ENCODE data around the gene RGP1. TPM values are rescaled to one million over a fixed set of nuclear protein-coding genes. Genes with fewer than 3 reads are reported as not detected.

RGP1 gene
- total RNA-seq, 1 experiment from 2014 or later: 27.1 TPM

DNA sequence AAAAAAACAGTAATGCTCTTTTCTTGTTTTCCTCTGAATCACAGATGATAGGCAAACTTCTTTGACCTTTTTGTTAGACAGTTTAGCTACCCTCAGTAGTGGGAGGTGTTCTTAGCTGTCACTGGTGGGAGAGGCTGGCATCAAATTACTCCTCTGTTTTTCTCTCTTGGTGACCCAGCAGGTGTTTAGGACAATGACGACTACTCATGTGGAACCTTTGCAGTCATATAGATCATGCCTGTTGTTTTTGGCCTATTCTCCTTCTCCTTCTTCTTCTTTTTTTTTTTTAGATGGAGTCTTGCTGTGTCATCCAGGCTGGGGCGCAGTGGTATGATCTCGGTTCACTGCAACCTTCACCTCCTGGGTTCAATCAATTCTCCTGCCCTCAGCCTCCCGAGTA, 26.9 kb downstream of the RGP1 start:
- Mint-ChIP-seq H3K4me1 (ENCODE audit: low read depth, unreplicated experiment) (no peaks in the 10 kb centered on the region), H3K4me3 (ENCODE audit: unreplicated experiment) (no peak overlapping the region), H3K27me3 (ENCODE audit: insufficient read depth, unreplicated experiment) (no peaks in the 10 kb centered on the region), H3K36me3 (ENCODE audit: insufficient read depth, unreplicated experiment) (no peaks in the 10 kb centered on the region), H3K27ac (ENCODE audit: unreplicated experiment) (no peak overlapping the region), H3K9me3 (ENCODE audit: unreplicated experiment) (no peaks in the 10 kb centered on the region)
- ChIA-PET POLR2A (no interaction called here), CTCF (interaction anchor here (0.6 to 0.7 kb wide), 2 partner anchors 20 to 1396 kb away, joined by 3 read pairs; no protein-coding TSS in a partner anchor)
- Histone ChIP-seq H3K9me3 (no peaks in the 10 kb centered on the region), H3K4me3 (ENCODE audit: low read depth, low read length) (no peak overlapping the region), H3K27me3 (replicated peaks; ENCODE audit: control insufficient read depth, insufficient read depth, low read length) (no peaks in the 10 kb centered on the region), H3K36me3 (ENCODE audit: control insufficient read depth, insufficient read depth, low read length) (no peaks in the 10 kb centered on the region), H3K4me1 (peaks cover 14% of the 10 kb centered on the region)
- TF ChIP-seq, protein P1, sequence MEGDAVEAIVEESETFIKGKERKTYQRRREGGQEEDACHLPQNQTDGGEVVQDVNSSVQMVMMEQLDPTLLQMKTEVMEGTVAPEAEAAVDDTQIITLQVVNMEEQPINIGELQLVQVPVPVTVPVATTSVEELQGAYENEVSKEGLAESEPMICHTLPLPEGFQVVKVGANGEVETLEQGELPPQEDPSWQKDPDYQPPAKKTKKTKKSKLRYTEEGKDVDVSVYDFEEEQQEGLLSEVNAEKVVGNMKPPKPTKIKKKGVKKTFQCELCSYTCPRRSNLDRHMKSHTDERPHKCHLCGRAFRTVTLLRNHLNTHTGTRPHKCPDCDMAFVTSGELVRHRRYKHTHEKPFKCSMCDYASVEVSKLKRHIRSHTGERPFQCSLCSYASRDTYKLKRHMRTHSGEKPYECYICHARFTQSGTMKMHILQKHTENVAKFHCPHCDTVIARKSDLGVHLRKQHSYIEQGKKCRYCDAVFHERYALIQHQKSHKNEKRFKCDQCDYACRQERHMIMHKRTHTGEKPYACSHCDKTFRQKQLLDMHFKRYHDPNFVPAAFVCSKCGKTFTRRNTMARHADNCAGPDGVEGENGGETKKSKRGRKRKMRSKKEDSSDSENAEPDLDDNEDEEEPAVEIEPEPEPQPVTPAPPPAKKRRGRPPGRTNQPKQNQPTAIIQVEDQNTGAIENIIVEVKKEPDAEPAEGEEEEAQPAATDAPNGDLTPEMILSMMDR (IDR thresholded peaks at IDR 0.05; ENCODE audit: insufficient read depth in 1 of 2, low read depth in 1 of 2, low read length in 1 of 2, severe bottlenecking in 1 of 2, unreplicated experiment in 1 of 2): no peak
- no peak for DNase-seq
- intact Hi-C loops (cut with micrococcal nuclease; ENCODE audit: unreplicated experiment): no loop called here
- BruUV-seq (replicated peaks): no TSS peak

DNA sequence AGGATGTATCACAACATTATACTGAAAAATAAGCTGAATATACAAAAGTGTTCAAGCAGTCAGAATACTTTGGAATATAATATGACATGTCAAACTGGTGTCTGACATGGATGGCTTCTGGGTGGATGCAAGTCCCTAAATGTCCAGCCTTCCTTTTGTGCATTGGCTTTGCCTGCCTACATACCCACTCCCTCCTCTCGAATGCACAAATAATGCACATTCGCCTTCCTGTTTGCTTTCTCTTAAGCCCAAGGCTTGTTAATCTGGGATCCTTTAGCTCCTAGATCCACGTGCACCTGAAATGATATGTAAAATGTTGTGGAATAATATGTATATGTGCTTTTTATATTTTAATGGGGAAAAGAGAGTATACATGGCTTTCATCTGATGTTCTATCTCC, 29.4 kb downstream of the RGP1 start:
- DNase-seq: no peak
- H3K4me1 Mint-ChIP-seq (ENCODE audit: low read depth, unreplicated experiment): no peaks in the 10 kb centered on the region
- Histone ChIP-seq H3K36me3 (ENCODE audit: control insufficient read depth, insufficient read depth, low read length) (no peaks in the 10 kb centered on the region), H3K27me3 (replicated peaks; ENCODE audit: control insufficient read depth, insufficient read depth, low read length) (no peaks in the 10 kb centered on the region), H3K9me3 (no peaks in the 10 kb centered on the region), H3K4me3 (ENCODE audit: low read depth, low read length) (no peak overlapping the region), H3K4me1 (no peaks in the 10 kb centered on the region)
- H3K27me3 Mint-ChIP-seq (ENCODE audit: insufficient read depth, unreplicated experiment): no peaks in the 10 kb centered on the region
- ChIA-PET CTCF (interaction anchor here (0.8 to 2.2 kb wide), 2 partner anchors 12 to 104 kb away, joined by 3 to 4 read pairs; no protein-coding TSS in a partner anchor), POLR2A (no interaction called here)
- H3K9me3 Mint-ChIP-seq (ENCODE audit: unreplicated experiment): no peaks in the 10 kb centered on the region
- H3K36me3 Mint-ChIP-seq (ENCODE audit: insufficient read depth, unreplicated experiment): no peaks in the 10 kb centered on the region
- TF ChIP-seq, protein P1 (IDR thresholded peaks at IDR 0.05; ENCODE audit: insufficient read depth in 1 of 2, low read depth in 1 of 2, low read length in 1 of 2, severe bottlenecking in 1 of 2, unreplicated experiment in 1 of 2): no peak
- intact Hi-C loops (cut with micrococcal nuclease; ENCODE audit: unreplicated experiment): no loop called here
- no peak overlapping the region for H3K4me3 Mint-ChIP-seq (ENCODE audit: unreplicated experiment)
- H3K27ac Mint-ChIP-seq (ENCODE audit: unreplicated experiment): no peak overlapping the region
- BruUV-seq (replicated peaks): no TSS peak

DNA sequence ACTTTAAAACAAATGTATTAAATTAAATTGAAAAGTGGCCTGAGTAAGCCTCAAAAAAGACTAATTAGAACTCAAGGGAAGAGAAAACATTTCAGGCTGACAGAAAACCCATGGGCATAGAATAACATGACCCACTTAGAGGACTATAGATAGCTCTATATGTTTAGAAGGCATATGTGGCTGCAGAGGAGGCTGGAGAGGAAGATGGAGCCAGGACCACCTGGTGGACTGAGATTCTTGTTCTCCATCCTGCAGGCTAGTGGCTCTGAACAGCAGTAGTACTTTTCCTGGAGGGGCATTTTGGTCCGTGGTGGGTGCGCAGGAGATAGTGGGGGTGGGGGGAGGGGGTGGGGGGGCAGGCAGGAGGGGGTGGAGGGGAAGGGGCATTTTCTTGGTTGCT, 32.0 kb downstream of the RGP1 start:
- Mint-ChIP-seq H3K9me3 (ENCODE audit: unreplicated experiment) (no peaks in the 10 kb centered on the region), H3K27ac (ENCODE audit: unreplicated experiment) (no peak overlapping the region), H3K4me3 (ENCODE audit: unreplicated experiment) (no peak overlapping the region), H3K4me1 (ENCODE audit: low read depth, unreplicated experiment) (no peaks in the 10 kb centered on the region), H3K27me3 (ENCODE audit: insufficient read depth, unreplicated experiment) (no peaks in the 10 kb centered on the region), H3K36me3 (ENCODE audit: insufficient read depth, unreplicated experiment) (no peaks in the 10 kb centered on the region)
- intact Hi-C loops (cut with micrococcal nuclease; ENCODE audit: unreplicated experiment): no loop called here
- Histone ChIP-seq H3K36me3 (ENCODE audit: control insufficient read depth, insufficient read depth, low read length) (no peaks in the 10 kb centered on the region), H3K27me3 (replicated peaks; ENCODE audit: control insufficient read depth, insufficient read depth, low read length) (no peaks in the 10 kb centered on the region), H3K4me1 (no peaks in the 10 kb centered on the region), H3K4me3 (ENCODE audit: low read depth, low read length) (no peak overlapping the region), H3K9me3 (no peaks in the 10 kb centered on the region)
- CTCF ChIA-PET: no interaction called here
- TF ChIP-seq, protein P1 (IDR thresholded peaks at IDR 0.05; ENCODE audit: insufficient read depth in 1 of 2, low read depth in 1 of 2, low read length in 1 of 2, severe bottlenecking in 1 of 2, unreplicated experiment in 1 of 2): no peak
- BruUV-seq (replicated peaks): no TSS peak
- DNase-seq: no peak
- POLR2A ChIA-PET: no interaction called here

Data from Caco-2 (cell line).